HepG2 (cell line): ENCODE data around the gene FCAMR. TPM values are rescaled to one million over a fixed set of nuclear protein-coding genes. Genes with fewer than 3 reads are reported as not detected.

Experiments used
- ATAC-seq: fragments of 200-7000 bp; cut with Tn5 transposase; 3 replicates; pipeline ENCODE4 v1.9.1; 2020; ENCODE audit warnings: mild to moderate bottlenecking, moderate library complexity
- BruUV-seq: library from RNA; stranded (reverse); fragments of 400-500 nt; replicated peaks from 2 replicates; lab custom pipeline; 2021; lab: Mats Ljungman, UMichigan
- CTCF ChIA-PET: fragments of 300-600 bp; formaldehyde crosslinking; extraction: SDS; loops from one replicate; lab custom pipeline; 2021; ENCODE audit warnings: low total read pairs, inconsistent platforms, low intra/inter-chr PET ratio; lab: Yijun Ruan, JAX
- POLR2A ChIA-PET: fragments of 350-600 bp; sonication (Branson Sonifier 250); formaldehyde crosslinking; loops from one replicate; lab custom pipeline; 2020; ENCODE audit warnings: antibody characterized with exemption, inconsistent platforms; lab: Yijun Ruan, JAX
- DNase-seq: peaks from one replicate; pipeline ENCODE4 v3.0.0-alpha.2; 2015; ENCODE audit warnings: low spot score
- FAIRE-seq: peaks from 3 replicates; lab custom pipeline; 2011; peaks lifted over from hg19 to GRCh38; lab: Jason Lieb, UNC
- H2AFZ ChIP-seq: one replicate; pipeline ENCODE4 v1.6.1; 2011; ENCODE audit warnings: low read length, inconsistent platforms
- H3K27ac ChIP-seq: fragments of 300-600 bp; 3 replicates; pipeline ENCODE4 v1.8.0; 2011; ENCODE audit warnings: mixed run types, mild to moderate bottlenecking, mixed read lengths, low read length, inconsistent platforms; ENCODE audit not compliant: insufficient read depth; ENCODE audit errors: extremely low read length
- H3K27me3 ChIP-seq, 2 experiments: fragments of 200-600 bp in 1 of 2; 2 replicates in 1 of 2; 3 replicates in 1 of 2; pipeline versions ENCODE4 v1.6.0 to v1.8.0; 2011; ENCODE audit warnings: low read length in 2 of 2, mild to moderate bottlenecking in 2 of 2, moderate library complexity in 2 of 2, inconsistent platforms in 1 of 2; ENCODE audit not compliant: insufficient read depth in 2 of 2, control insufficient read depth in 1 of 2
- H3K36me3 ChIP-seq, 2 experiments: fragments of 200-600 bp in 1 of 2; replicated peaks in 1 of 2; 2 replicates in 1 of 2; 3 replicates in 1 of 2; pipeline versions ENCODE4 v1.5.1 to v1.8.0; 2011; ENCODE audit warnings: low read length in 2 of 2, inconsistent platforms in 1 of 2; ENCODE audit not compliant: insufficient read depth in 2 of 2, control insufficient read depth in 1 of 2
- H3K4me1 ChIP-seq: 2 replicates; pipeline ENCODE4 v1.5.1; 2012; ENCODE audit warnings: low read length, inconsistent platforms; ENCODE audit not compliant: insufficient read depth
- H3K4me2 ChIP-seq: 2 replicates; pipeline ENCODE4 v1.6.0; 2011; ENCODE audit warnings: low read depth, low read length, inconsistent platforms
- H3K4me3 ChIP-seq, 3 experiments: fragments of 200-600 bp in 1 of 3; sonication (generic), shearing (Covaris generic) in 1 of 3; replicated peaks in 1 of 3; 2 replicates each; pipeline ENCODE4 v1.5.1; 2011 to 2016; ENCODE audit warnings: low read length in 3 of 3, inconsistent platforms in 2 of 3, low read depth in 2 of 3, mild to moderate bottlenecking in 2 of 3, control low read depth in 1 of 3, mixed read lengths in 1 of 3; ENCODE audit not compliant: insufficient read depth in 1 of 3
- H3K79me2 ChIP-seq: one replicate; pipeline ENCODE4 v1.6.1; 2011; ENCODE audit warnings: low read length, inconsistent platforms; ENCODE audit not compliant: insufficient read depth
- H3K9ac ChIP-seq: 2 replicates; pipeline ENCODE4 v1.6.0; 2011; ENCODE audit warnings: mild to moderate bottlenecking, low read depth, low read length, inconsistent platforms; ENCODE audit not compliant: insufficient read depth
- H3K9me3 ChIP-seq: 2 replicates; pipeline ENCODE4 v1.5.1; 2012; ENCODE audit warnings: mild to moderate bottlenecking, low read length
- H4K20me1 ChIP-seq: 2 replicates; pipeline ENCODE4 v1.6.0; 2011; ENCODE audit warnings: inconsistent platforms, mild to moderate bottlenecking, low read length, moderate library complexity; ENCODE audit not compliant: insufficient read depth
- ATF2 ChIP-seq: sonication (generic); formaldehyde crosslinking; IDR thresholded peaks from 2 replicates; pipeline ENCODE4 v1.4.0; 2020; ENCODE audit warnings: missing genetic modification reagents
- BRCA1 ChIP-seq: sonication (generic); formaldehyde crosslinking; IDR thresholded peaks from 2 replicates; pipeline ENCODE4 v1.4.0; 2020; ENCODE audit warnings: missing genetic modification reagents
- E2F5 ChIP-seq: sonication (generic); formaldehyde crosslinking; conservative IDR thresholded peaks from 2 replicates; pipeline ENCODE4 v1.4.0; 2020; ENCODE audit warnings: missing genetic modification reagents
- FOXP4 ChIP-seq: sonication (generic); formaldehyde crosslinking; IDR thresholded peaks from 2 replicates; pipeline ENCODE4 v1.4.0; 2020; ENCODE audit warnings: missing genetic modification reagents
- ISX ChIP-seq: sonication (generic); formaldehyde crosslinking; conservative IDR thresholded peaks from 2 replicates; pipeline ENCODE4 v1.5.0; 2020; ENCODE audit warnings: missing genetic modification reagents
- KAT2B ChIP-seq: fragments of 150-350 bp; IDR thresholded peaks from 2 replicates; pipeline ENCODE4 v1.6.1; 2014; ENCODE audit warnings: low read depth, low read length, borderline replicate concordance
- NKX3-1 ChIP-seq: sonication (generic); formaldehyde crosslinking; IDR thresholded peaks from 2 replicates; pipeline ENCODE4 v1.5.0; 2020; ENCODE audit warnings: missing genetic modification reagents
- RBM22 ChIP-seq: fragments of 200-400 bp; formaldehyde crosslinking; optimal IDR thresholded peaks from 2 replicates; pipeline ENCODE3; 2017; ENCODE audit warnings: mild to moderate bottlenecking, low read length, moderate library complexity
- RXRA ChIP-seq: sonication (generic); formaldehyde crosslinking; IDR thresholded peaks from 2 replicates; pipeline ENCODE4 v1.5.1; 2020; ENCODE audit warnings: missing genetic modification reagents
- SNAI1 ChIP-seq: sonication (generic); formaldehyde crosslinking; IDR thresholded peaks from 2 replicates; pipeline ENCODE4 v1.5.0; 2020; ENCODE audit warnings: mild to moderate bottlenecking, missing genetic modification reagents, borderline replicate concordance
- SP140L ChIP-seq: sonication (generic); formaldehyde crosslinking; IDR thresholded peaks from 2 replicates; pipeline ENCODE4 v1.4.0; 2020; ENCODE audit warnings: missing genetic modification reagents, borderline replicate concordance
- TAF15 ChIP-seq: fragments of 200-400 bp; formaldehyde crosslinking; IDR thresholded peaks from one replicate; pipeline ENCODE4 v1.6.1; 2018; ENCODE audit warnings: mild to moderate bottlenecking, low read depth, low read length; ENCODE audit not compliant: poor library complexity, severe bottlenecking
- TEAD3 ChIP-seq: optimal IDR thresholded peaks from 2 replicates; pipeline ENCODE3; 2016; ENCODE audit warnings: borderline replicate concordance
- ZBTB7B ChIP-seq: sonication (generic); formaldehyde crosslinking; IDR thresholded peaks from 2 replicates; pipeline ENCODE4 v1.4.0; 2020; ENCODE audit warnings: missing genetic modification reagents
- ZNF564 ChIP-seq: sonication (generic); formaldehyde crosslinking; IDR thresholded peaks from 2 replicates; pipeline ENCODE4 v1.8.1; 2023; ENCODE audit warnings: mild to moderate bottlenecking, missing genetic modification reagents
- WGBS: methylation state at CpG from one replicate; pipeline ENCODE4 v1.1.6; 2017; ENCODE audit warnings: low lambda C conversion rate; 5-methylcytosine and 5-hydroxymethylcytosine counted together
- in situ Hi-C: cut with HindIII; loops from 2 replicates; pipeline ENCODE4 v1.10.0; 2017; ENCODE audit warnings: low pct_unique_long_range_greater_than_20kb; ENCODE audit not compliant: extremely low pct_ligation_motif_present
- intact Hi-C: fragments of 100-400 bp; cut with micrococcal nuclease; formaldehyde crosslinking; loops from one replicate; pipeline ENCODE4 v1.10.0; 2022; ENCODE audit not compliant: unreplicated experiment
- polyA plus RNA-seq, 8 experiments: library from polyadenylated mRNA; depleted of rRNA in 3 of 8; stranded (reverse) in 7 of 8; unstranded in 1 of 8; fragments of >200 nt; fragmentation: Illumina TruSeq in 4 of 8; extraction: Trizol in 4 of 8; gene quantifications; 2 replicates each; pipeline versions ENCODE4 v1.2.1 to v1.2.3, GENCODE V29; 2011 to 2016; ENCODE audit warnings: low read depth in 4 of 8, missing spikeins in 1 of 8, mixed read lengths in 1 of 8; ENCODE audit not compliant: insufficient read depth in 1 of 8
- total RNA-seq, 5 experiments: library from RNA; depleted of rRNA; stranded (reverse); fragments of >200 nt; fragmentation: Illumina TruSeq; extraction: Trizol; gene quantifications; 2 replicates each; pipeline ENCODE4 v1.2.3, GENCODE V29; 2016; ENCODE audit warnings: low read depth in 1 of 5

Gene FCAMR
- total and polyA plus RNA-seq, 2 of the 13 experiments (the other 11 are each of a cell fraction or from before 2014, with no cell fraction given), result not detected

GRCh38 chr1:206939841-206940587 lies 30.2 kb downstream of the FCAMR start:
- no peaks in the 10 kb centered on the region for H3K36me3 ChIP-seq
- no peak overlapping the region for H3K9ac ChIP-seq
- DNase-seq (no peak), ATAC-seq (no peak), FAIRE-seq (no peak)
- H3K4me1 ChIP-seq, result peaks cover 10% of the 10 kb centered on the region
- WGBS, result 70% methylated on average over 9 of the region's 9 CpGs
- no TSS peak for BruUV-seq
- POLR2A ChIA-PET, result no interaction called here
- CTCF ChIA-PET, result interaction anchor here (1.3 kb wide), 1 partner anchor 43 kb away, joined by 3 read pairs; no protein-coding TSS in a partner anchor
- H2AFZ ChIP-seq, result no peak overlapping the region
- no peak overlapping the region for H3K27ac ChIP-seq
- intact Hi-C loops, result no loop called here
- no peaks in the 10 kb centered on the region for H3K79me2 ChIP-seq
- peaks cover 2 to 6% of the 10 kb centered on the region in 2 experiments; a peak in 2 of 5 replicates for H3K27me3 ChIP-seq
- no peaks in the 10 kb centered on the region for H4K20me1 ChIP-seq
- H3K4me3 ChIP-seq, result no peak overlapping the region
- H3K4me2 ChIP-seq, result no peak overlapping the region
- in situ Hi-C loops, result loop anchor here (10.0 kb wide), 1 partner anchor 135 kb away; no protein-coding TSS in a partner anchor
- no peaks in the 10 kb centered on the region for H3K9me3 ChIP-seq
- TF ChIP-seq BRCA1 (CRISPR knock-in tag) (no peak), ATF2 (CRISPR knock-in tag) (no peak), ZNF564 (CRISPR knock-in tag) (no peak), TAF15 (no peak), ZBTB7B (CRISPR knock-in tag) (no peak), ISX (CRISPR knock-in tag) (no peak), KAT2B (no peak), FOXP4 (no peak), SNAI1 (CRISPR knock-in tag) (no peak), SP140L (CRISPR knock-in tag) (no peak), E2F5 (CRISPR knock-in tag) (no peak), RBM22 (no peak), RXRA (no peak), NKX3-1 (no peak), TEAD3 (CRISPR knock-in tag) (no peak)
